HCT116 (cell line): Measurements from ENCODE around the gene COBL. TPM values are rescaled to one million over a fixed set of nuclear protein-coding genes. Genes with fewer than 3 reads are reported as not detected.

Experiments used
- ATAC-seq: fragments of 200-7000 bp; cut with Tn5 transposase; 2 replicates; pipeline ENCODE4 v1.9.1; 2020; ENCODE audit warnings: mild to moderate bottlenecking, moderate library complexity
- BruUV-seq: library from RNA; stranded (reverse); fragments of 400-500 nt; replicated peaks from 2 replicates; lab custom pipeline; 2021; lab: Mats Ljungman, UMichigan
- CTCF ChIA-PET: fragments of 300-600 bp; sonication (Branson Sonifier 250); formaldehyde crosslinking; loops from one replicate; lab custom pipeline; 2021; ENCODE audit warnings: antibody characterized with exemption; lab: Charles Lee
- POLR2A ChIA-PET: fragments of 300-600, 350-600 bp; sonication (Branson Sonifier 250); formaldehyde crosslinking; loops from one replicate; lab custom pipeline; 2021; ENCODE audit warnings: antibody characterized with exemption; lab: Charles Lee
- RAD21 ChIA-PET, 2 experiments: fragments of 300-600 bp; sonication (Branson Sonifier 250); formaldehyde crosslinking; loops; one replicate each; lab custom pipeline; 2023; ENCODE audit warnings: low total read pairs in 2 of 2; ENCODE audit not compliant: uncharacterized antibody in 2 of 2, unreplicated experiment in 2 of 2, low non-redundant PET in 1 of 2; lab: Charles Lee
- DNase-seq: peaks from one replicate; pipeline ENCODE4 v3.0.0-alpha.2; 2010; ENCODE audit warnings: low read depth, low spot score
- H2AFZ ChIP-seq: fragments of 200-600 bp; shearing (Covaris generic), sonication (generic); 2 replicates; pipeline ENCODE4 v1.6.1; 2017; ENCODE audit warnings: low read depth, mixed run types, mixed read lengths, antibody characterized with exemption, low read length; ENCODE audit not compliant: poor library complexity, severe bottlenecking
- H3K27ac ChIP-seq: 2 replicates; pipeline ENCODE4 v1.5.1; 2012; ENCODE audit warnings: low read depth, low read length
- H3K27me3 ChIP-seq: fragments of 200-600 bp; sonication (generic); 2 replicates; pipeline ENCODE4 v1.6.1; 2016; ENCODE audit warnings: mixed run types, low read length, mixed read lengths; ENCODE audit not compliant: insufficient read depth
- H3K36me3 ChIP-seq, 2 experiments: fragments of 200-500 bp in 1 of 2; fragments of 200-600 bp in 1 of 2; sonication (Bioruptor generic) in 1 of 2; sonication (generic) in 1 of 2; 2 replicates each; pipeline versions ENCODE4 v1.5.1 to v1.6.1; 2014 to 2016; ENCODE audit warnings: low read length in 2 of 2, inconsistent platforms in 1 of 2, mixed read lengths in 1 of 2, mixed run types in 1 of 2; ENCODE audit not compliant: insufficient read depth in 2 of 2, control insufficient read depth in 1 of 2
- H3K4me1 ChIP-seq, 2 experiments: fragments of 200-600 bp in 1 of 2; sonication (generic) in 1 of 2; 2 replicates each; pipeline versions ENCODE4 v1.5.1 to v1.6.1; 2012 to 2017; ENCODE audit warnings: low read length in 2 of 2, inconsistent platforms in 1 of 2, mild to moderate bottlenecking in 1 of 2, mixed read lengths in 1 of 2, mixed run types in 1 of 2, moderate library complexity in 1 of 2; ENCODE audit not compliant: insufficient read depth in 2 of 2, control insufficient read depth in 1 of 2
- H3K4me2 ChIP-seq: fragments of 200-600 bp; sonication (generic); 2 replicates; pipeline ENCODE4 v1.6.1; 2017; ENCODE audit warnings: mixed run types, low read length, mixed read lengths
- H3K4me3 ChIP-seq, 2 experiments: fragments of 200-600 bp in 1 of 2; sonication (generic) in 1 of 2; replicated peaks in 1 of 2; 2 replicates each; pipeline ENCODE4 v1.5.1; 2011 to 2016; ENCODE audit warnings: low read length in 2 of 2, control low read depth in 1 of 2, low read depth in 1 of 2, mild to moderate bottlenecking in 1 of 2, mixed read lengths in 1 of 2, mixed run types in 1 of 2
- H3K79me2 ChIP-seq: fragments of 200-600 bp; sonication (generic); 2 replicates; pipeline ENCODE4 v1.6.1; 2017; ENCODE audit warnings: mild to moderate bottlenecking, mixed run types, low read length, moderate library complexity, mixed read lengths; ENCODE audit not compliant: insufficient read depth
- H3K9ac ChIP-seq: fragments of 200-600 bp; sonication (generic); 2 replicates; pipeline ENCODE4 v1.6.1; 2016; ENCODE audit warnings: low read length, mixed read lengths
- H3K9me2 ChIP-seq: fragments of 200-600 bp; sonication (generic), shearing (Covaris generic); 2 replicates; pipeline ENCODE4 v1.6.1; 2017; ENCODE audit warnings: mixed run types, mild to moderate bottlenecking, moderate library complexity; ENCODE audit not compliant: insufficient read depth
- H3K9me3 ChIP-seq, 2 experiments: fragments of 200-500 bp in 1 of 2; fragments of 200-600 bp in 1 of 2; sonication (Bioruptor generic) in 1 of 2; sonication (generic) in 1 of 2; 2 replicates each; pipeline ENCODE4 v1.6.1; 2014 to 2017; ENCODE audit warnings: low read length in 2 of 2, mixed read lengths in 2 of 2, inconsistent platforms in 1 of 2, low read depth in 1 of 2, mild to moderate bottlenecking in 1 of 2, mixed run types in 1 of 2, moderate library complexity in 1 of 2; ENCODE audit not compliant: control insufficient read depth in 1 of 2, insufficient read depth in 1 of 2
- H4K20me1 ChIP-seq: fragments of 200-600 bp; sonication (generic), shearing (Covaris generic); 2 replicates; pipeline ENCODE4 v1.6.1; 2017; ENCODE audit warnings: mixed run types, mild to moderate bottlenecking, moderate library complexity; ENCODE audit not compliant: insufficient read depth
- CBX3 ChIP-seq: IDR thresholded peaks from 2 replicates; pipeline ENCODE4 v1.6.1; 2012; ENCODE audit warnings: low read depth
- CEBPB ChIP-seq: IDR thresholded peaks from 2 replicates; pipeline ENCODE4 v1.6.1; 2012; ENCODE audit warnings: low read depth
- CTCF ChIP-seq, 3 experiments: fragments of 200-600 bp in 1 of 3; sonication (generic) in 1 of 3; IDR thresholded peaks in 2 of 3; conservative IDR thresholded peaks in 1 of 3; 2 replicates each; pipeline ENCODE4 v1.5.1; 2012 to 2017; ENCODE audit warnings: low read depth in 2 of 3, low read length in 2 of 3, antibody characterized with exemption in 1 of 3, borderline replicate concordance in 1 of 3, control low read depth in 1 of 3, mild to moderate bottlenecking in 1 of 3, mixed read lengths in 1 of 3, mixed run types in 1 of 3, moderate library complexity in 1 of 3; ENCODE audit not compliant: insufficient read depth in 1 of 3
- EGR1 ChIP-seq: IDR thresholded peaks from 2 replicates; pipeline ENCODE4 v1.6.1; 2012; ENCODE audit warnings: low read depth
- ELF1 ChIP-seq: IDR thresholded peaks from 2 replicates; pipeline ENCODE4 v1.6.1; 2012; ENCODE audit warnings: low read depth, borderline replicate concordance
- EZH2 ChIP-seq: fragments of 200-600 bp; sonication (generic); IDR thresholded peaks from 2 replicates; pipeline ENCODE4 v1.6.1; 2017; ENCODE audit warnings: antibody characterized with exemption, mixed run types
- EZH2phosphoT487 ChIP-seq: fragments of 200-600 bp; IDR thresholded peaks from 2 replicates; pipeline ENCODE4 v1.6.1; 2018; ENCODE audit warnings: antibody characterized with exemption, borderline replicate concordance
- JUND ChIP-seq: IDR thresholded peaks from 2 replicates; pipeline ENCODE4 v1.6.1; 2012
- MAX ChIP-seq: IDR thresholded peaks from 2 replicates; pipeline ENCODE4 v1.6.1; 2012
- REST ChIP-seq: IDR thresholded peaks from 2 replicates; pipeline ENCODE4 v1.6.1; 2012; ENCODE audit warnings: low read depth
- SP1 ChIP-seq: IDR thresholded peaks from 2 replicates; pipeline ENCODE4 v1.6.1; 2012; ENCODE audit warnings: low read depth
- SRF ChIP-seq: IDR thresholded peaks from 2 replicates; pipeline ENCODE4 v1.6.1; 2012; ENCODE audit warnings: low read depth
- TCF7L2 ChIP-seq: IDR thresholded peaks from 2 replicates; pipeline ENCODE4 v1.7.0; 2011; ENCODE audit warnings: borderline replicate concordance, inconsistent platforms; ENCODE audit not compliant: insufficient read depth, insufficient read length; ENCODE audit errors: extremely low read depth
- ZFX ChIP-seq: fragments of 450-650 bp; IDR thresholded peaks from 2 replicates; pipeline ENCODE4 v1.6.1; 2017
- ZNF274 ChIP-seq: fragments of 200-500 bp; sonication (Bioruptor generic); IDR thresholded peaks from 2 replicates; pipeline ENCODE4 v1.6.1; 2014; ENCODE audit warnings: mild to moderate bottlenecking, low read depth, low read length, inconsistent platforms
- intact Hi-C: fragments of 100-400 bp; cut with micrococcal nuclease; formaldehyde crosslinking; loops from 2 replicates; pipeline ENCODE4 v1.10.0; 2022
- total RNA-seq: library from RNA; stranded (reverse); gene quantifications from one replicate; pipeline ENCODE4 v1.2.1, GENCODE V29; 2021; ENCODE audit not compliant: unreplicated experiment
- TF ChIP-seq, protein P1 (sequence below): IDR thresholded peaks from 2 replicates; pipeline ENCODE4 v1.6.1; 2011; ENCODE audit warnings: mild to moderate bottlenecking, low read length, moderate library complexity; ENCODE audit not compliant: insufficient replicate concordance; ENCODE audit errors: extremely low read depth
- TF ChIP-seq, protein P2 (sequence below): IDR thresholded peaks from 2 replicates; pipeline ENCODE4 v1.6.1; 2012

Gene COBL
- total RNA-seq, 1 experiment from 2014 or later, result 19.3 TPM

DNA sequence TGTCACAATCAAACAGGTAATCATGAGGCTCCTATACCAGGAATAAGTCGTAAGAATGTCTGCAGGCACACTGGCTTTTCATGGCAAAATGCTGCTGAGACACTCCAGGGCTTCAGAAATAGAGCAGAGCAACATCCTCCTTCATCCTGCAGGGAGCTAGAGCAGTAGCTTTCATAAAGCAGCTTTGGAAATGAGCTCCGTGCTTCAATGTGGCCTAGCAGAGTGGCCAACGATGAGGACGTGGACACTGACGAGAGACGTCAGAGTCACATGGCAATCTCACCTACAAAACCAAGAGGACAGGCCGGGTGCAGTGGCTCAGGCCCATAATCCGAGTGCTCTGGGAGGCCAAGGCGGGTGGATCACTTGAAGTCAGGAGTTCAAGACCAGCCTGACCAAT is 9.8 kb downstream of the COBL start:
- no peak overlapping the region for H3K27ac ChIP-seq
- ChIA-PET CTCF (no interaction called here), RAD21 (no interaction called here), POLR2A (no interaction called here)
- H3K4me1 ChIP-seq, result peaks cover 11 to 14% of the 10 kb centered on the region in 2 experiments
- no peaks in the 10 kb centered on the region for H3K27me3 ChIP-seq
- no peak overlapping the region for H3K4me2 ChIP-seq
- DNase-seq, result no peak
- no peaks in the 10 kb centered on the region for H4K20me1 ChIP-seq
- no peaks in the 10 kb centered on the region for H3K9me2 ChIP-seq
- H3K4me3 ChIP-seq, result no peak overlapping the region
- BruUV-seq, result no TSS peak
- no peaks in the 10 kb centered on the region for H3K36me3 ChIP-seq
- H3K79me2 ChIP-seq, result peaks cover 9% of the 10 kb centered on the region; the same call in 1 of the 2 replicates
- no peak for TF ChIP-seq CEBPB
- TF ChIP-seq, protein P1, sequence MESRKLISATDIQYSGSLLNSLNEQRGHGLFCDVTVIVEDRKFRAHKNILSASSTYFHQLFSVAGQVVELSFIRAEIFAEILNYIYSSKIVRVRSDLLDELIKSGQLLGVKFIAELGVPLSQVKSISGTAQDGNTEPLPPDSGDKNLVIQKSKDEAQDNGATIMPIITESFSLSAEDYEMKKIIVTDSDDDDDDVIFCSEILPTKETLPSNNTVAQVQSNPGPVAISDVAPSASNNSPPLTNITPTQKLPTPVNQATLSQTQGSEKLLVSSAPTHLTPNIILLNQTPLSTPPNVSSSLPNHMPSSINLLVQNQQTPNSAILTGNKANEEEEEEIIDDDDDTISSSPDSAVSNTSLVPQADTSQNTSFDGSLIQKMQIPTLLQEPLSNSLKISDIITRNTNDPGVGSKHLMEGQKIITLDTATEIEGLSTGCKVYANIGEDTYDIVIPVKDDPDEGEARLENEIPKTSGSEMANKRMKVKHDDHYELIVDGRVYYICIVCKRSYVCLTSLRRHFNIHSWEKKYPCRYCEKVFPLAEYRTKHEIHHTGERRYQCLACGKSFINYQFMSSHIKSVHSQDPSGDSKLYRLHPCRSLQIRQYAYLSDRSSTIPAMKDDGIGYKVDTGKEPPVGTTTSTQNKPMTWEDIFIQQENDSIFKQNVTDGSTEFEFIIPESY, result no peak
- TF ChIP-seq SRF, result no peak
- no peak for TF ChIP-seq ZNF274
- TF ChIP-seq EZH2phosphoT487, result no peak
- no peak for TF ChIP-seq CTCF (IDR thresholded peaks at IDR 0.05 in 2 of 3, conservative IDR thresholded peaks at IDR 0.05 in 1 of 3; ENCODE audit: borderline replicate concordance in 1 of 3, insufficient read depth in 1 of 3, low read depth in 2 of 3, low read length in 2 of 3)
- no peak for TF ChIP-seq MAX
- TF ChIP-seq JUND, result no peak
- TF ChIP-seq ELF1, result no peak
- no peak for TF ChIP-seq CBX3
- TF ChIP-seq SP1, result no peak
- no peak for TF ChIP-seq EZH2
- TF ChIP-seq EGR1, result no peak
- TF ChIP-seq TCF7L2, result no peak
- TF ChIP-seq, protein P2, sequence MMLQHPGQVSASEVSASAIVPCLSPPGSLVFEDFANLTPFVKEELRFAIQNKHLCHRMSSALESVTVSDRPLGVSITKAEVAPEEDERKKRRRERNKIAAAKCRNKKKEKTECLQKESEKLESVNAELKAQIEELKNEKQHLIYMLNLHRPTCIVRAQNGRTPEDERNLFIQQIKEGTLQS, result no peak
- TF ChIP-seq ZFX, result no peak
- TF ChIP-seq REST, result no peak
- no peaks in the 10 kb centered on the region for H3K9me3 ChIP-seq
- intact Hi-C loops, result no loop called here
- no peak for ATAC-seq
- no peak overlapping the region for H3K9ac ChIP-seq
- H2AFZ ChIP-seq, result no peak overlapping the region
